ENCODE results near the gene INTU. TPM values are rescaled to one million over a fixed set of nuclear protein-coding genes. Genes with fewer than 3 reads are reported as not detected.

Gene INTU
- total and polyA plus RNA-seq, 10 donors = 0.85 to 9.1 (median 3.7) TPM

DNA sequence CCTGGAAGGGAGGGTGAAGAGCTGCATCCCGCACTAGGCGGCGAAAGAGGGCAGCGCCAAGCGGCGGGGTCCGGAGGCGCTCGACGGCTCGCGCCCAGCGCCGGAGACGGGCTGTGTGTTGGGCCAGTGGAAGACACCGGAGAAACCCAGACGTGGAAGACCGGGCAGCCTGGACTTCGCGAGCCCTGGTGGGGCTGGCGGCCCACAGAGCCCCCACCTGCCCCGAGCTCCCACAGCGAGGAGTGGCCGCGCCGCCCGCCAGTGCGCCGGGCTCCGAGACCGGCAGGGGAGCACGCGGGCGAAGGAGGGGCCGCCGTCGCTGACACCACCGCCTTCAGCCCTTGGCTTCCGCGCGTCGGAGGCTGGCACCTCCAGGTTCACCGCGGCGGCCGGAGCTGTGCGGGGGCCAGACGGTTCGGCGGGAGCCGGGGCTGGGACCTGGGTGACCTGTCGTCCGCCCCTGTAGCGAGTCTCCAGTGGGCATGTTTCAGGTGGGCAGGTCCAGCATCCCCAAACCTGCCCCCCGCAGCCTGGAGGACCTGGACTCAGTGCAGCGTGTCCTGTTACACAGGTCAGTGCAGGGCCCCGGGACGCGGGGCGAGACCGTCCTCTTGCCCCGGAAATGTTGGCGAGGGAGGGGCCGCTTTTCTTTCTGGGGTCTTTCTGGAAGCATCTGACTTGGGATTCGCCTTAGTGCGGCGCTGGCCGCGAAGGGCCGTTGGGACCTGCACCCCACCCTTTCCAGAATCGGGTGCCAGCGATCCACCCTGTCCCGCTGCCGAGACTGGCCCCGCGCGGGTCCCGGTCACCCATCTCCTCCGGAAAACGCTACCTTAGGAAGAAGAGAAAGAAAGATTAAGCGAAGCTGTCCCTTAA lies 9.6 kb upstream of the INTU start:
- H3K4me1 ChIP-seq = peaks cover 5 to 18% (median 10%) of the 10 kb centered on the region in 6 donors
- H3K4me3 ChIP-seq = peak overlapping the region; percentile 29 to 69 (median 40)
- intact Hi-C loops (cut with DNase I; ENCODE audit: low total_unique reads) = no loop called here
- TF ChIP-seq POLR2A (IDR thresholded peaks at IDR 0.05) (no peak), POLR2AphosphoS5 (IDR thresholded peaks at IDR 0.05) (peak in 1 of 3 donors; percentile 8)
- TF ChIP-seq, protein P1, sequence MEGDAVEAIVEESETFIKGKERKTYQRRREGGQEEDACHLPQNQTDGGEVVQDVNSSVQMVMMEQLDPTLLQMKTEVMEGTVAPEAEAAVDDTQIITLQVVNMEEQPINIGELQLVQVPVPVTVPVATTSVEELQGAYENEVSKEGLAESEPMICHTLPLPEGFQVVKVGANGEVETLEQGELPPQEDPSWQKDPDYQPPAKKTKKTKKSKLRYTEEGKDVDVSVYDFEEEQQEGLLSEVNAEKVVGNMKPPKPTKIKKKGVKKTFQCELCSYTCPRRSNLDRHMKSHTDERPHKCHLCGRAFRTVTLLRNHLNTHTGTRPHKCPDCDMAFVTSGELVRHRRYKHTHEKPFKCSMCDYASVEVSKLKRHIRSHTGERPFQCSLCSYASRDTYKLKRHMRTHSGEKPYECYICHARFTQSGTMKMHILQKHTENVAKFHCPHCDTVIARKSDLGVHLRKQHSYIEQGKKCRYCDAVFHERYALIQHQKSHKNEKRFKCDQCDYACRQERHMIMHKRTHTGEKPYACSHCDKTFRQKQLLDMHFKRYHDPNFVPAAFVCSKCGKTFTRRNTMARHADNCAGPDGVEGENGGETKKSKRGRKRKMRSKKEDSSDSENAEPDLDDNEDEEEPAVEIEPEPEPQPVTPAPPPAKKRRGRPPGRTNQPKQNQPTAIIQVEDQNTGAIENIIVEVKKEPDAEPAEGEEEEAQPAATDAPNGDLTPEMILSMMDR (IDR thresholded peaks at IDR 0.05 in 8 of 11, conservative IDR thresholded peaks at IDR 0.05 in 3 of 11) = peak in 2 of 11 experiments; percentile 6 to 19
- 1 to 7% (median 2%) methylated on average over 44 to 81 of the region's 81 CpGs for WGBS, 5 donors
- H3K9me3 ChIP-seq = peaks cover 0 to 4% (median 0%) of the 10 kb centered on the region in 8 donors
- H3K27ac ChIP-seq = no peak overlapping the region
- H3K36me3 ChIP-seq = no peaks in the 10 kb centered on the region
- DNase-seq = peak; percentile 78
- peaks cover 0 to 51% (median 32%) of the 10 kb centered on the region in 7 donors for H3K27me3 ChIP-seq (replicated peaks in 1 of 7)

DNA sequence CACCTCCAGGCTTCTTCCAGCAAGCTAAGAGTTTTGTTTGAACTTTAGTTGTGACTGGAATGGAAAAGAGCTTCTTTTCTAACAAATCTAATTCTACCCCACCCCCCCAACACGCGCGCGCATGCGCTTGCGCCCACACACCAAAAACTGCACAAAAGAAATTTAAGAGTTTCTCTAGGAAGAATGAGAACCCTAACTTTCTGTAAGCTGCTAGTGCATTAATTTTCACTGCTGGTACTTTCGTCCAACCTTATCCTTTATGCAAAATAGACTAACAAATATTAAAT lies 9.0 kb upstream of the INTU start:
- Histone ChIP-seq H3K27ac (no peak overlapping the region), H3K27me3 (replicated peaks in 1 of 7) (peaks cover 0 to 46% (median 31%) of the 10 kb centered on the region in 7 donors), H3K36me3 (no peaks in the 10 kb centered on the region), H3K4me1 (peaks cover 5 to 18% (median 10%) of the 10 kb centered on the region in 6 donors), H3K9me3 (no peaks in the 10 kb centered on the region), H3K4me3 (peak overlapping the region; percentile 29 to 69 (median 40))
- intact Hi-C loops (cut with DNase I; ENCODE audit: low total_unique reads) = no loop called here
- no peak for TF ChIP-seq POLR2A (IDR thresholded peaks at IDR 0.05)
- TF ChIP-seq POLR2AphosphoS5 (IDR thresholded peaks at IDR 0.05) = no peak
- TF ChIP-seq, protein P1 (IDR thresholded peaks at IDR 0.05 in 8 of 11, conservative IDR thresholded peaks at IDR 0.05 in 3 of 11) = no peak
- no peak for DNase-seq
- WGBS, 5 donors = 11 to 17% (median 14%) methylated on average over 7 of the region's 7 CpGs

DNA sequence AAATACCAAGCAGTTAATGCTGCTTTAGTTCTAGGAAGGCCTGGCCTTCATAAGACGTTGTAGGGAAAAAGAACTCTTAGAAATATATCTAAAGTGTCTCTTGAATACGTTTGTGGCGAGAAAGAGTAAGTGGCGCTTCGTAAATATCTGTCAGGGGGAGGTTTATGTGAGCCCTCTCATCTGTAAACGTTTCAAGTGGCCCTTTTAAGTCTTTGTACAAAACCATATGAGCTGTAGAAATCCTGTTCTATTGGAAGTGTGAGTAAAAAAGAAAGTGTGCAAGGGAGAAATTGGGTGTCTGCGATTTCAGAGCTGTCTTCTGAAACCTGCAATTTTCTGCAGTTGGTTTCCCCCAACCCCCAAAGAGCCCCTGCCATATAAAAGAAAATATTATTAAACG lies 8.6 kb upstream of the INTU start:
- H3K36me3 ChIP-seq = no peaks in the 10 kb centered on the region
- H3K27me3 ChIP-seq (replicated peaks in 1 of 7) = peaks cover 0 to 41% (median 27%) of the 10 kb centered on the region in 7 donors
- H3K4me1 ChIP-seq = peaks cover 5 to 18% (median 10%) of the 10 kb centered on the region in 6 donors
- peak overlapping the region in 1 of 8 donors; percentile 54 for H3K4me3 ChIP-seq
- TF ChIP-seq POLR2A (IDR thresholded peaks at IDR 0.05) (no peak), POLR2AphosphoS5 (IDR thresholded peaks at IDR 0.05) (no peak)
- TF ChIP-seq, protein P1 (IDR thresholded peaks at IDR 0.05 in 8 of 11, conservative IDR thresholded peaks at IDR 0.05 in 3 of 11) = no peak
- no peaks in the 10 kb centered on the region for H3K9me3 ChIP-seq
- intact Hi-C loops (cut with DNase I; ENCODE audit: low total_unique reads) = no loop called here
- WGBS, 5 donors = 37 to 58% (median 57%) methylated on average over 8 of the region's 8 CpGs
- H3K27ac ChIP-seq = no peak overlapping the region
- DNase-seq = no peak

DNA sequence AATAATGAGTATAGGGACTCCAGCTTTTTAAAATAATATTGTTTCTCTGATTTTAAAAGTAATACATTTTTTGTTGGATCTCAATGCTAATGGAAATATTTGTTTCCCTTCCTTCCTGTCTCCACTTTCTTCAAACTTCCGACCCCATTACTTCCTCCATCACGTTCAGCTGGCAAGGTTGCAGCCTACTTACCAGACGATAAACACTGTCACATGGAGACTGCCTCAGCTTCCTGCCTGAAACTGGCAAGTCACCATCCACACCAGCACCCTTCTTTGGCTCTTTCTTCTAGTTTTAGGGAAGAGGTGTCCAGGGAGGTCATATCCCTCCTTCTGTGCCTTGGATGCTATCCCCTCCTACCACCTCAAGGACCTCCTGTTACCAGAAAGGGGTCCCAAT lies 3.4 kb upstream of the INTU start:
- TF ChIP-seq, protein P1 (IDR thresholded peaks at IDR 0.05 in 8 of 11, conservative IDR thresholded peaks at IDR 0.05 in 3 of 11) = no peak
- TF ChIP-seq POLR2A (IDR thresholded peaks at IDR 0.05) (no peak), POLR2AphosphoS5 (IDR thresholded peaks at IDR 0.05) (no peak)
- 11 to 23% (median 17%) methylated on average over 3 of the region's 3 CpGs for WGBS, 5 donors
- intact Hi-C loops (cut with DNase I; ENCODE audit: low total_unique reads) = no loop called here

More for the DNA sequence above, 3.4 kb upstream of the INTU start:
- H3K36me3 ChIP-seq = no peaks in the 10 kb centered on the region
- no peaks in the 10 kb centered on the region for H3K9me3 ChIP-seq
- H3K4me3 ChIP-seq = no peak overlapping the region
- no peak for DNase-seq
- no peak overlapping the region for H3K27ac ChIP-seq
- H3K27me3 ChIP-seq (replicated peaks in 1 of 7) = peaks cover 0 to 22% (median 0%) of the 10 kb centered on the region in 7 donors
- peaks cover 0 to 16% (median 10%) of the 10 kb centered on the region in 6 donors for H3K4me1 ChIP-seq

All from spleen (tissue), 11 donors.